Adrenal gland (tissue), 12 donors: Measurements from ENCODE around the gene ORAI2. TPM values are rescaled to one million over a fixed set of nuclear protein-coding genes. Genes with fewer than 3 reads are reported as not detected.
A peak's percentile ranks its signal among the peaks of the same experiment; 100 is the strongest.

Experiments used
- DNase-seq, 7 donors: peaks; one replicate each; pipeline ENCODE4 v3.0.0-alpha.2; 2019 to 2020
- H3K27ac ChIP-seq, 5 donors: fragments of 200-600 bp; sonication (generic) in 4 of 5; 1 replicate in 3 of 5; 2 replicates in 2 of 5; pipeline versions ENCODE4 v1.5.1 to v1.8.0; 2016 to 2020; ENCODE audit warnings: mild to moderate bottlenecking in 1 of 5
- H3K27me3 ChIP-seq: fragments of 200-600 bp; 2 replicates; pipeline ENCODE4 v1.8.0; 2021
- H3K36me3 ChIP-seq, 2 donors: fragments of 200-600 bp; replicated peaks in 1 of 2; 1 replicate in 1 of 2; 2 replicates in 1 of 2; pipeline versions ENCODE4 v1.5.1 to v1.8.0; 2018 to 2022
- H3K4me1 ChIP-seq, 2 donors: fragments of 200-600 bp; replicated peaks in 1 of 2; 1 replicate in 1 of 2; 2 replicates in 1 of 2; pipeline versions ENCODE4 v1.5.1 to v1.8.0; 2018 to 2021
- H3K4me3 ChIP-seq, 4 donors: fragments of 200-600 bp; sonication (generic) in 3 of 4; one replicate each; pipeline ENCODE4 v1.5.1; 2016 to 2018
- H3K9me3 ChIP-seq, 3 donors: fragments of 200-600 bp; sonication (generic) in 1 of 3; replicated peaks in 1 of 3; 1 replicate in 2 of 3; 2 replicates in 1 of 3; pipeline versions ENCODE4 v1.5.1 to v1.8.0; 2016 to 2021
- POLR2A ChIP-seq, 2 donors: fragments of 450-650 bp; IDR thresholded peaks; one replicate each; pipeline ENCODE4 v1.6.1; 2017; ENCODE audit warnings: antibody characterized with exemption in 2 of 2, mild to moderate bottlenecking in 2 of 2, moderate library complexity in 1 of 2
- WGBS, 4 donors: extraction: QIAGEN DNeasy Blood & Tissue Kit in 2 of 4; methylation state at CpG; one replicate each; pipeline versions ENCODE4 v1.1.5 to v1.1.7; 2013 to 2017; 5-methylcytosine and 5-hydroxymethylcytosine counted together
- intact Hi-C, 2 donors: fragments of 100-400 bp; cut with DNase I; formaldehyde crosslinking; loops; one replicate each; pipeline versions ENCODE4 v1.14.1 to v1.15.0; 2022 to 2023
- polyA plus RNA-seq, 3 donors: library from polyadenylated mRNA; stranded (reverse); fragments of 200-250 nt in 2 of 3; fragments of 350-450 nt in 1 of 3; fragmentation: Illumina TruSeq in 1 of 3; extraction: RNeasy Lipid Tissue Mini Kit (QIAGEN cat#74804) in 1 of 3; gene quantifications; one replicate each; pipeline ENCODE4 v1.2.3, GENCODE V29; 2013 to 2014
- total RNA-seq, 9 donors: library from RNA; depleted of rRNA in 4 of 9; stranded (reverse); fragments of >200 nt in 4 of 9; fragments of 120-200 nt in 1 of 9; fragmentation: NEBNext Ultra II Directional in 1 of 9; extraction: Animal tissue kit (Norgen Biotek cat#: 25700) in 1 of 9; gene quantifications; one replicate each; pipeline versions ENCODE4 v1.1.0 to v1.2.4, GENCODE V29; 2013 to 2023
- TF ChIP-seq, protein P1 (sequence below), 6 experiments: fragments of 450-650 bp in 4 of 6; fragments of 200-600 bp in 2 of 6; sonication (generic) in 1 of 6; IDR thresholded peaks; 1 replicate in 5 of 6; 2 replicates in 1 of 6; pipeline versions ENCODE4 v1.5.1 to v1.8.0; 2016 to 2021; ENCODE audit warnings: antibody characterized with exemption in 6 of 6, mild to moderate bottlenecking in 2 of 6, moderate library complexity in 1 of 6
- donor health status: healthy with polysubstance abuse.
- donor health status: Bipolar disorder and iron deficiency.
- donor health status: DM: yes; HTN: yes; CAD: no.
- donor health status: DM: no; HTN: no; CAD: no.
- donor health status: DM: no; HTN: no; CAD: no.
- donor health status: DM: yes; HTN: yes; CAD: no.

Gene ORAI2
- total and polyA plus RNA-seq, 12 donors: 6.9 to 110 (median 32.1) TPM

DNA sequence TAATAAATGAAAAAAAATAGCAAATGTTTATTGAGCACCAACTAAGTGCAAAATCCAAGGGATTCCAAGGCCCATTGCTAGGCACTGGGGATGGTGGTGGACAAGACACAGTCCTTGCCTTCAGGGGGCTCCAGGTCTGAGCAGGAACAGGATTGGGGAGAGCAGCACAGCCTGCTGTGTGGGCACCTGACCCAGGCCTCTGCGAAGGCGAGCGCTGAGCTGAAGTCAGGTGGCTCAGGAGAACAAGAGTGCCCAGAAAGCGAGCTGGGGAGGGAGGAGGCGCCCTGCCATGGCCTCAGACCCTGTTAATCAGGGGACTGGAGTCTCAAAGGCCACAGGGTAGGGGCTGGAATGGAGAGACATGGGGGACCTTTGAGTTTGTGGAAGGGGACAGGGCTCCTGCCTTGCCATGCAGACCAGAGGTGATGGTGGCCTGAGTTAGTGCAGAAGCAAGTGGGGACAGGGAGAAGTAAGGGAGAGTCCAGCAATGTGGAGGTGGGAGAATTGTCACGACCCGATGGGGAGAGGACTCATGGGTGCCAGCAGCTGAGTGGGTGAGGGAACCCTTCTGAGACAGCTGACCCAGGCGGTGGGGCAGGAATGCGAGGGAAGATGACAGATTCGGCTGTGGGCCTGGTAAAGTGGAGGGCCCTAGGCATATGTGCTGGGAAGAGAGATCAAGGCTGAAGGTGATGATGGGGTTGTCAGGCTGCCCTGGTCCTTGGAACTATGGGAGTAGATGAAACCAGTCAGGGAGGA is 4.1 kb upstream of the ORAI2 start:
- Histone ChIP-seq H3K27me3 (no peaks in the 10 kb centered on the region), H3K9me3 (no peaks in the 10 kb centered on the region), H3K4me1 (peaks cover 13 to 27% of the 10 kb centered on the region in 2 donors), H3K4me3 (no peak overlapping the region), H3K36me3 (peaks cover 0 to 32% of the 10 kb centered on the region in 2 donors), H3K27ac (no peak overlapping the region)
- DNase-seq: no peak
- 91 to 98% (median 95%) methylated on average over 10 of the region's 10 CpGs for WGBS, 4 donors
- TF ChIP-seq POLR2A (IDR thresholded peaks at IDR 0.05): no peak
- TF ChIP-seq, protein P1, sequence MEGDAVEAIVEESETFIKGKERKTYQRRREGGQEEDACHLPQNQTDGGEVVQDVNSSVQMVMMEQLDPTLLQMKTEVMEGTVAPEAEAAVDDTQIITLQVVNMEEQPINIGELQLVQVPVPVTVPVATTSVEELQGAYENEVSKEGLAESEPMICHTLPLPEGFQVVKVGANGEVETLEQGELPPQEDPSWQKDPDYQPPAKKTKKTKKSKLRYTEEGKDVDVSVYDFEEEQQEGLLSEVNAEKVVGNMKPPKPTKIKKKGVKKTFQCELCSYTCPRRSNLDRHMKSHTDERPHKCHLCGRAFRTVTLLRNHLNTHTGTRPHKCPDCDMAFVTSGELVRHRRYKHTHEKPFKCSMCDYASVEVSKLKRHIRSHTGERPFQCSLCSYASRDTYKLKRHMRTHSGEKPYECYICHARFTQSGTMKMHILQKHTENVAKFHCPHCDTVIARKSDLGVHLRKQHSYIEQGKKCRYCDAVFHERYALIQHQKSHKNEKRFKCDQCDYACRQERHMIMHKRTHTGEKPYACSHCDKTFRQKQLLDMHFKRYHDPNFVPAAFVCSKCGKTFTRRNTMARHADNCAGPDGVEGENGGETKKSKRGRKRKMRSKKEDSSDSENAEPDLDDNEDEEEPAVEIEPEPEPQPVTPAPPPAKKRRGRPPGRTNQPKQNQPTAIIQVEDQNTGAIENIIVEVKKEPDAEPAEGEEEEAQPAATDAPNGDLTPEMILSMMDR (IDR thresholded peaks at IDR 0.05): no peak
- intact Hi-C loops: no loop called here

GRCh38 chr7:102431617-102432298 is 1.6 kb upstream of the ORAI2 start:
- no peaks in the 10 kb centered on the region for H3K27me3 ChIP-seq
- no peaks in the 10 kb centered on the region for H3K9me3 ChIP-seq
- intact Hi-C loops: no loop called here
- H3K4me1 ChIP-seq: peaks cover 13 to 32% of the 10 kb centered on the region in 2 donors
- no peak overlapping the region for H3K4me3 ChIP-seq
- peaks cover 0 to 10% of the 10 kb centered on the region in 2 donors for H3K36me3 ChIP-seq
- H3K27ac ChIP-seq: peak overlapping the region; percentile 53 to 82 (median 73)
- DNase-seq: peak in 5 of 7 donors; percentile 54 to 87 (median 69)
- WGBS, 4 donors: 32 to 45% (median 39%) methylated on average over 8 to 17 of the region's 17 CpGs
- TF ChIP-seq, protein P1 (IDR thresholded peaks at IDR 0.05): no peak
- no peak for TF ChIP-seq POLR2A (IDR thresholded peaks at IDR 0.05)

DNA sequence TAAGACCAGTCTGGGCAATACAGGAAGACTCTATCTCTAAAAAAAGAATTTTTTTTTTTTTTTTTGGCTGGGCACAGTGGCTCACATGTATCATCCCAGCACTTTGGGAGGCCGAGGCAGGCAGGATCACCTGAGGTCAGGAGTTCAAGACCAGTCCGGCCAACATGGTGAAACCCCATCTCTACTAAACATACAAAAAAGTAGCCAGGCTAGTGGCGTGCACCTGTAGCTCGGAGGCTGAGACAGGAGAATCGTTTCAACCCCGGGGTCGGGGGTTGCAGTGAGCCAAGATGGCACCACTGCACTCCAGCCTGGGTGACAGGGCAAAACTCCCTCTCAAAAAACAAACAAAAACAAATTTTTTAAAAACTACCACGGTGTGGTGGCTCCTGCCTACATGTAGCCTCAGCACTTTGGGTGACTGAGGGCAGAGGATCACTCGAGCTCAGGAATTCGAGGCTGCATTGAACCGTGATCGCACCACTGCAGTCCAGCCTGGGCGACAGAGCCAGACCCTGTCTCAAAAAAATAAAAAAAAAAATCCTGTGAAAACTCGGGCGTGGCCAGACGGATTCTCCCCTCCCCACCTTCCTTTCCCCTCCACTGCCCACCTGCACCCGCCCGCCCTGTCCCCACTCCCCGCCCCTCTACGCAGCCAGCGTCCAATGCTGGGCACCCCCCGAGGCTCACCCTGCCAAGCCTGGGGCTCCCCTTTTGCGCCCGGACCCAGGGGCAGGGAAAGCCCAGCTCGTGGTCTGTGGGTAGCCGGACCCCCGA is 745 bp upstream of the ORAI2 start:
- no peaks in the 10 kb centered on the region for H3K9me3 ChIP-seq
- H3K36me3 ChIP-seq: peaks cover 0 to 2% of the 10 kb centered on the region in 2 donors
- H3K27me3 ChIP-seq: no peaks in the 10 kb centered on the region
- H3K4me1 ChIP-seq: peaks cover 13 to 32% of the 10 kb centered on the region in 2 donors
- intact Hi-C loops: no loop called here
- H3K27ac ChIP-seq: peak overlapping the region in 4 of 5 donors; percentile 53 to 86 (median 75)
- DNase-seq: peak in 1 of 7 donors; percentile 34
- no peak for TF ChIP-seq POLR2A (IDR thresholded peaks at IDR 0.05)
- TF ChIP-seq, protein P1 (IDR thresholded peaks at IDR 0.05): no peak
- WGBS, 4 donors: 31 to 64% (median 45%) methylated on average over 13 to 27 of the region's 27 CpGs
- H3K4me3 ChIP-seq: peak overlapping the region in 2 of 4 donors; percentile 46 to 99

DNA sequence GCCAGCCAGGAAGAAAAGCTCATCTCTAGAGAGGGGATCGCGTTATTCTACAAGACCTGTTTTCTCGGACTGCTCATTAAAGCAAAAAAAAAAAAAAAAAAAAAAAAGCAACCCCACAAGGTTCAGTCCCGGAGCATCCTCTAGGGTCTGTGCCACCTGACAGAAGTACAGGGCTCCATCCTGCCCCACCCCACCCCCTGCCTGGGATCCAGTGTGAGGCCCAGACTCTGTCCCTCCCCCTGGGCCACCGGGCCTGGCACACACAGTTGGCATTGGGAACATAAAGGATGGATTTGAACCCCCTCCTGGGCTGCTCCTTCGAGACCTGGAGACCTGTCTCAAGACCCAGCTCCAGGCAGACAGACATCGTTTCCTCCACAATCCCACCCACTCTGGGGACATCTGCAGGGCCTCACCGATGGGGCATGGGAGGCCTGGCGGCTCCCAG is 688 bp downstream of the ORAI2 start:
- DNase-seq: no peak

More for the DNA sequence above, 688 bp downstream of the ORAI2 start:
- no peaks in the 10 kb centered on the region for H3K27me3 ChIP-seq
- peak overlapping the region in 2 of 4 donors; percentile 15 to 99 for H3K4me3 ChIP-seq
- 13 to 33% (median 30%) methylated on average over 6 to 9 of the region's 9 CpGs for WGBS, 4 donors
- peak overlapping the region in 2 of 5 donors; percentile 59 to 86 for H3K27ac ChIP-seq
- H3K4me1 ChIP-seq: peaks cover 13 to 32% of the 10 kb centered on the region in 2 donors
- intact Hi-C loops: no loop called here
- no peaks in the 10 kb centered on the region for H3K36me3 ChIP-seq
- TF ChIP-seq, protein P1 (IDR thresholded peaks at IDR 0.05): no peak
- no peaks in the 10 kb centered on the region for H3K9me3 ChIP-seq
